WERI-Rb-1 (cell line): Measurements from ENCODE around the gene IMMP2L.

Source experiments
- DNase-seq: peaks from one replicate; pipeline ENCODE4 v3.0.0-alpha.2; 2020
- H3K27ac ChIP-seq: fragments of 250-450 bp; sonication (Bioruptor Pico); 2 replicates; pipeline ENCODE4 v1.5.1; 2020; ENCODE audit warnings: mild to moderate bottlenecking, moderate library complexity
- H3K27me3 ChIP-seq: fragments of 250-450 bp; sonication (Bioruptor Pico); 2 replicates; pipeline ENCODE4 v1.5.1; 2021; ENCODE audit warnings: mild to moderate bottlenecking, low read depth, moderate library complexity; ENCODE audit not compliant: insufficient read depth, severe bottlenecking
- H3K36me3 ChIP-seq: fragments of 250-450 bp; sonication (Bioruptor Pico); 2 replicates; pipeline ENCODE4 v1.5.1; 2020; ENCODE audit warnings: mild to moderate bottlenecking, moderate library complexity
- H3K4me3 ChIP-seq: 2 replicates; pipeline ENCODE4 v1.5.1; 2011; ENCODE audit warnings: low read depth, mild to moderate bottlenecking, control low read depth, low read length
- H3K9me3 ChIP-seq: fragments of 250-450 bp; sonication (Bioruptor Pico); 2 replicates; pipeline ENCODE4 v1.5.1; 2021; ENCODE audit warnings: mild to moderate bottlenecking, moderate library complexity; ENCODE audit not compliant: severe bottlenecking
- TF ChIP-seq, protein P1 (sequence below): IDR thresholded peaks from 2 replicates; pipeline ENCODE4 v1.5.1; 2011; ENCODE audit warnings: low read depth, mild to moderate bottlenecking, control low read depth, inconsistent platforms, low read length

The IMMP2L gene

DNA sequence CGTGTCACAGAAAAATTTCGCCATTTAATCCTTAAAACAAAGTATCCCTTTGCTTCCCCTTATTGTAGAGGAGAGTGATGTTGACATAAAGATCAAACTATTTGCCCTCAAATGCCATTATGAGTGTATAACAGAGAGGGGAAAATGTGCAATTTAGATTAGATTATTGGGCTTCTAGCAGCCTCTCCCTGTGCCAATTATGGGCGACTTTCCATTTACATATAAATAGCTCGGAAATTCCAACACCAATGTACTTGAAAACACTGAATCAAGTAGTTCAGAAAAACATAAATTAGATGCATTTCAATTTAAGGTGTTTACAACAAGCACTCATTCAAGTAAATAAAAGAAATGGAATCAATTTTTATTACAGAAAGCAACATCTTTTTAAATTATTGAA is 535.9 kb downstream of the IMMP2L start:
- H3K27ac ChIP-seq = no peak overlapping the region
- TF ChIP-seq, protein P1, sequence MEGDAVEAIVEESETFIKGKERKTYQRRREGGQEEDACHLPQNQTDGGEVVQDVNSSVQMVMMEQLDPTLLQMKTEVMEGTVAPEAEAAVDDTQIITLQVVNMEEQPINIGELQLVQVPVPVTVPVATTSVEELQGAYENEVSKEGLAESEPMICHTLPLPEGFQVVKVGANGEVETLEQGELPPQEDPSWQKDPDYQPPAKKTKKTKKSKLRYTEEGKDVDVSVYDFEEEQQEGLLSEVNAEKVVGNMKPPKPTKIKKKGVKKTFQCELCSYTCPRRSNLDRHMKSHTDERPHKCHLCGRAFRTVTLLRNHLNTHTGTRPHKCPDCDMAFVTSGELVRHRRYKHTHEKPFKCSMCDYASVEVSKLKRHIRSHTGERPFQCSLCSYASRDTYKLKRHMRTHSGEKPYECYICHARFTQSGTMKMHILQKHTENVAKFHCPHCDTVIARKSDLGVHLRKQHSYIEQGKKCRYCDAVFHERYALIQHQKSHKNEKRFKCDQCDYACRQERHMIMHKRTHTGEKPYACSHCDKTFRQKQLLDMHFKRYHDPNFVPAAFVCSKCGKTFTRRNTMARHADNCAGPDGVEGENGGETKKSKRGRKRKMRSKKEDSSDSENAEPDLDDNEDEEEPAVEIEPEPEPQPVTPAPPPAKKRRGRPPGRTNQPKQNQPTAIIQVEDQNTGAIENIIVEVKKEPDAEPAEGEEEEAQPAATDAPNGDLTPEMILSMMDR = no peak
- H3K9me3 ChIP-seq = no peaks in the 10 kb centered on the region
- H3K36me3 ChIP-seq = no peaks in the 10 kb centered on the region
- no peaks in the 10 kb centered on the region for H3K27me3 ChIP-seq
- H3K4me3 ChIP-seq = no peak overlapping the region
- no peak for DNase-seq

DNA sequence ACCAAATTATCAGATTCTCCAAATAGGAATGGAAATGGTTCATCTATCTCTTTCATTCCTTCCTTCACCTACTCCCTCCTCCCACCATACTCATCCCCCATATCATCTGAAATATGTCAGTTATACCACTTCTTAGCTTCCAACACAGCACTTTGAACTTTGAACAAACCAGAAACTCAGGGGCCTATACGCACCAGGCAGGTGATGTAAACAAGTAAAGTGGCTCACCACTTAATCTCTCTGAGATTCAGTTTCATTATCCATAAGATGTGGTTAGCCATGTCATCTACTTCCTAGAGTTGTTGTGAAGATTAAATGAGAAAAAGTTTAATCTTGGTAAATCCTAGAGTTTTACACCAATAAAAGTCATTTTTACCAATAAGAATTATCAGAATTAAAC is 537.3 kb downstream of the IMMP2L start:
- Histone ChIP-seq H3K27ac (no peak overlapping the region), H3K9me3 (no peaks in the 10 kb centered on the region), H3K36me3 (no peaks in the 10 kb centered on the region), H3K4me3 (no peak overlapping the region), H3K27me3 (no peaks in the 10 kb centered on the region)
- TF ChIP-seq, protein P1 = no peak
- DNase-seq = no peak

DNA sequence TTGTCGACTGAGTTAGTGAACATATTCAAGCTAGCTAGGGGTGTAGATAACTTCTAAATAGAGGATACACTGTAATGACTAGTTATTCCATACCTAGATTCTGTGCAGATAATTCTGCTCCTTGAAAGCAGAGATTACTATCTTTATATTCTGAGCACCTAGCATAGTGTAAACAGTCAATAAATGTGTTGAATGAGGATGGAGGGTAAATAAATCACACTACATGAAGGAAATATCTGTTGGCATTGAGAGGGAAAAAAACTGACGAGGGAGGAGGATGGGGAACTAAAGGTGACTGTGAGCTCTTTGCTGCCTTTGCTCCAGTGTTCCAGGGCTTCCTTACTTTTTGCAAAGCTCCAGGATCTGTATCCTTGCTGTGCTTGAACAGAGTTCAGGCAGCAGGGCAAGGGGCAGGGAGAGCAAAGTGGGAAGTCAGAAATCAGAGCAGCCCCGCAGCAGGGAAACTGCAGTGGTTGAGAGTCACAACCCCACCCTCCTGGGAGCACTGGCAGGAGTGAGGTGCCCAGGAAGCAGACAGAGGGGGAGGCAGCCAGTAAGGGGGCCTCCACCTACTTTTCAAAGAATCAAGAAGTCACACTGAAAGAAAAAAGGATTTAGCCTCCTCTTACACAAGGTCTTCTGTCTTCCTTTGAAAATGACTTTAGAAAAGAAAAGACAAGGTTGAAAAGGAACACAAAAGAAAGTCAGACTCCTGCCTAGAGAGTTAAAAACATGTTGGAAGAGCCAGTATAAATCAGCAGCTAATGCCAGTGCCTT is 543.1 kb downstream of the IMMP2L start:
- TF ChIP-seq, protein P1 = no peak
- no peak overlapping the region for H3K27ac ChIP-seq
- no peaks in the 10 kb centered on the region for H3K36me3 ChIP-seq
- no peak for DNase-seq
- H3K4me3 ChIP-seq = no peak overlapping the region
- no peaks in the 10 kb centered on the region for H3K27me3 ChIP-seq
- no peaks in the 10 kb centered on the region for H3K9me3 ChIP-seq

DNA sequence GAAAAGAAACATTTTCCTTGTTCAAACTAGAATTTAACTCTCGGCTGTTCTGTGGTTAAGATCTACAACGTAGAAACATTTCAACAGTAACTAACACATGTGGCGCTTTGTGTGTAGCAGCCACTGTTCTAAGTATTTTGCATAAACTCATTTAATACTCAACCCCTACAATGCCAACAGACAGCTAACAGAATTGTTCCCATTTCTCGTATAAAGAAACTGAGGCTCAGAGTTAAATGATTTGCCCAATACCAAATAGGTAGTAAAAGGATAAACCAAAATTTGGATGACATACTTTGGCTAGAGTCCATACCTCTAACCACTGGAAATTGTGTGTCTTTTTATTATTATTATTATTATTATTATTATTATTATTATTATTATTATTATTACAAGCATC is 543.8 kb downstream of the IMMP2L start:
- H3K4me3 ChIP-seq = no peak overlapping the region
- no peaks in the 10 kb centered on the region for H3K36me3 ChIP-seq
- no peak overlapping the region for H3K27ac ChIP-seq
- H3K9me3 ChIP-seq = no peaks in the 10 kb centered on the region
- DNase-seq = no peak
- H3K27me3 ChIP-seq = no peaks in the 10 kb centered on the region
- TF ChIP-seq, protein P1 = no peak

DNA sequence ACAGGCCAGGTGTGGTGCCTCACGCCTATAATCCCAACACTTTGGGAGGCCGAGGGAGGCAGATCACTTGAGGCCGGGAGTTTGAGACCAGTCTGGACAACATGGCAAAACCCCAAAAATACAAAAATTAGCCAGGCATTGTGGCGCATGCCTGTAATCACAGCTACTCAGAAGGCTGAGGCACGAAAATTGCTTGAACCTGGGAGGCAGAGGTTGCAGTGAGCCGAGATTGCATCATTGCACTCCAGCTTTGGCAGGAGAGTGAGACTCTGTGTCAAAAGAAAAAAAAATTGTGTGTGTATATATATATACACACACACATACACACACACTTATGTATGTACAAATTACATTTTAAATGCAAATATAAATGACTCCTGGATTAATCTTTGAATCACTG is 548.2 kb downstream of the IMMP2L start:
- Histone ChIP-seq H3K9me3 (no peaks in the 10 kb centered on the region), H3K27me3 (no peaks in the 10 kb centered on the region), H3K27ac (no peak overlapping the region), H3K36me3 (no peaks in the 10 kb centered on the region), H3K4me3 (no peak overlapping the region)
- TF ChIP-seq, protein P1 = no peak
- no peak for DNase-seq
